GM12878 (cell line): ENCODE results near the gene CXCR6. TPM values are rescaled to one million over a fixed set of nuclear protein-coding genes. Genes with fewer than 3 reads are reported as not detected.

Experiments used
- ATAC-seq: fragments of 200-7000 bp; cut with Tn5 transposase; 3 replicates; pipeline ENCODE4 v1.9.1; 2020; ENCODE audit warnings: mild to moderate bottlenecking, moderate library complexity
- BruUV-seq: library from RNA; stranded (reverse); fragments of 400-500 nt; replicated peaks from 2 replicates; lab custom pipeline; 2021; lab: Mats Ljungman, UMichigan
- CTCF ChIA-PET: fragments of 300-600 bp; sonication (Branson Sonifier 250); formaldehyde crosslinking; extraction: SDS; loops from one replicate; lab custom pipeline; 2021; ENCODE audit warnings: inconsistent platforms; lab: Yijun Ruan, JAX
- POLR2A ChIA-PET: fragments of 350-600 bp; formaldehyde crosslinking; extraction: SDS; loops from one replicate; lab custom pipeline; 2021; ENCODE audit warnings: inconsistent platforms; lab: Charles Lee
- RAD21 ChIA-PET: fragments of 300-600 bp; sonication (Branson Sonifier 250); formaldehyde crosslinking; loops from one replicate; lab custom pipeline; 2023; ENCODE audit warnings: antibody characterized with exemption; ENCODE audit not compliant: unreplicated experiment; lab: Charles Lee
- SMC1A ChIA-PET: fragments of 300-600 bp; sonication (Branson Sonifier 250); formaldehyde crosslinking; loops from one replicate; lab custom pipeline; 2023; ENCODE audit not compliant: unreplicated experiment, uncharacterized antibody; lab: Charles Lee
- DNase-seq: peaks from one replicate; pipeline ENCODE4 v3.0.0-alpha.2; 2011; ENCODE audit warnings: low read depth, low spot score
- FAIRE-seq: peaks from 3 replicates; lab custom pipeline; 2011; peaks lifted over from hg19 to GRCh38; lab: Jason Lieb, UNC
- H2AFZ ChIP-seq: 2 replicates; pipeline ENCODE4 v1.6.0; 2011; ENCODE audit warnings: low read depth, low read length, control low read depth; ENCODE audit not compliant: control insufficient read depth
- H3K27ac ChIP-seq: 2 replicates; pipeline ENCODE4 v1.5.1; 2011; ENCODE audit warnings: control low read depth; ENCODE audit not compliant: control insufficient read depth, insufficient read depth
- H3K27me3 ChIP-seq, 2 experiments: replicated peaks in 1 of 2; 2 replicates each; pipeline versions ENCODE4 v1.6.0 to v1.6.1; 2011; ENCODE audit warnings: low read length in 1 of 2; ENCODE audit not compliant: control insufficient read depth in 2 of 2, insufficient read depth in 2 of 2
- H3K36me3 ChIP-seq, 2 experiments: 2 replicates each; pipeline ENCODE4 v1.5.1; 2011; ENCODE audit warnings: low read length in 1 of 2; ENCODE audit not compliant: control insufficient read depth in 2 of 2, insufficient read depth in 2 of 2
- H3K4me1 ChIP-seq: 2 replicates; pipeline ENCODE4 v1.6.1; 2011; ENCODE audit warnings: mild to moderate bottlenecking, low read length, moderate library complexity, mixed read lengths; ENCODE audit not compliant: control insufficient read depth, insufficient read depth
- H3K4me2 ChIP-seq: 2 replicates; pipeline ENCODE4 v1.6.0; 2011; ENCODE audit warnings: control low read depth; ENCODE audit not compliant: control insufficient read depth, insufficient read depth
- H3K4me3 ChIP-seq: fragments of 200-600 bp; sonication (generic); 2 replicates; pipeline ENCODE4 v1.5.1; 2016
- H3K79me2 ChIP-seq: 2 replicates; pipeline ENCODE4 v1.6.0; 2011; ENCODE audit warnings: low read length; ENCODE audit not compliant: control insufficient read depth, insufficient read depth
- H3K9ac ChIP-seq: 2 replicates; pipeline ENCODE4 v1.8.0; 2011; ENCODE audit warnings: low read length, control low read depth, mixed read lengths; ENCODE audit not compliant: control insufficient read depth, insufficient read depth
- H3K9me3 ChIP-seq: replicated peaks from 3 replicates; pipeline ENCODE4 v1.5.1; 2011; ENCODE audit warnings: mild to moderate bottlenecking, low read length; ENCODE audit not compliant: control insufficient read depth, insufficient read depth
- H4K20me1 ChIP-seq: 2 replicates; pipeline ENCODE4 v1.6.0; 2011; ENCODE audit not compliant: control insufficient read depth, insufficient read depth
- ATF7 ChIP-seq: fragments of 450-650 bp; IDR thresholded peaks from 2 replicates; pipeline ENCODE4 v1.6.1; 2016; ENCODE audit warnings: low read depth, mild to moderate bottlenecking
- BCL3 ChIP-seq: IDR thresholded peaks from 2 replicates; pipeline ENCODE4 v1.6.1; 2011; ENCODE audit warnings: borderline replicate concordance, low read depth, mild to moderate bottlenecking, moderate library complexity, low read length; ENCODE audit not compliant: insufficient read depth, poor library complexity, severe bottlenecking
- CREM ChIP-seq: IDR thresholded peaks from 2 replicates; pipeline ENCODE4 v1.6.1; 2014; ENCODE audit warnings: antibody characterized with exemption, low read depth
- DPF2 ChIP-seq: fragments of 450-650 bp; IDR thresholded peaks from 2 replicates; pipeline ENCODE4 v1.6.1; 2017; ENCODE audit warnings: mild to moderate bottlenecking
- EGR1 ChIP-seq, 2 experiments: IDR thresholded peaks; 1 replicate in 1 of 2; 2 replicates in 1 of 2; pipeline ENCODE4 v1.6.1; 2011 to 2012; ENCODE audit warnings: low read depth in 2 of 2, low read length in 2 of 2, borderline replicate concordance in 1 of 2, mild to moderate bottlenecking in 1 of 2, moderate library complexity in 1 of 2
- EP300 ChIP-seq, 2 experiments: fragments of 150-350 bp in 1 of 2; IDR thresholded peaks; 2 replicates each; pipeline ENCODE4 v1.6.1; 2011 to 2012; ENCODE audit warnings: low read depth in 2 of 2, low read length in 2 of 2, borderline replicate concordance in 1 of 2, improper control_type of control experiment in 1 of 2, inconsistent platforms in 1 of 2; ENCODE audit not compliant: control insufficient read depth in 1 of 2
- ETV6 ChIP-seq, 2 experiments: fragments of 450-650 bp in 1 of 2; IDR thresholded peaks in 1 of 2; conservative IDR thresholded peaks in 1 of 2; 2 replicates each; pipeline ENCODE4 v1.6.1; 2014; ENCODE audit warnings: antibody characterized with exemption in 1 of 2, borderline replicate concordance in 1 of 2, low read depth in 1 of 2, mild to moderate bottlenecking in 1 of 2, moderate library complexity in 1 of 2
- FOXM1 ChIP-seq: IDR thresholded peaks from 2 replicates; pipeline ENCODE4 v1.6.1; 2012; ENCODE audit warnings: low read depth, mild to moderate bottlenecking, inconsistent platforms, low read length, moderate library complexity
- IKZF1 ChIP-seq: fragments of 450-650 bp; conservative IDR thresholded peaks from 2 replicates; pipeline ENCODE4 v1.6.1; 2017; ENCODE audit warnings: antibody characterized with exemption, mild to moderate bottlenecking
- IKZF2 ChIP-seq, 2 experiments: fragments of 450-650 bp; IDR thresholded peaks; 2 replicates each; pipeline ENCODE4 v1.6.1; 2017; ENCODE audit warnings: mild to moderate bottlenecking in 2 of 2, moderate library complexity in 2 of 2
- IRF4 ChIP-seq: IDR thresholded peaks from 2 replicates; pipeline ENCODE4 v1.6.1; 2011; ENCODE audit warnings: low read depth, low read length
- LARP7 ChIP-seq: fragments of 450-650 bp; IDR thresholded peaks from 2 replicates; pipeline ENCODE4 v1.6.1; 2017; ENCODE audit warnings: mild to moderate bottlenecking
- MEF2A ChIP-seq: IDR thresholded peaks from 2 replicates; pipeline ENCODE4 v1.6.1; 2011; ENCODE audit warnings: low read depth, mild to moderate bottlenecking, low read length, moderate library complexity; ENCODE audit not compliant: insufficient read depth
- MEF2B ChIP-seq: fragments of 450-650 bp; IDR thresholded peaks from 2 replicates; pipeline ENCODE4 v1.6.1; 2018; ENCODE audit warnings: mild to moderate bottlenecking, moderate library complexity; ENCODE audit not compliant: partially characterized antibody, poor library complexity, severe bottlenecking
- NFIC ChIP-seq: IDR thresholded peaks from 2 replicates; pipeline ENCODE4 v1.6.1; 2012; ENCODE audit warnings: low read depth, mild to moderate bottlenecking, inconsistent platforms, low read length, moderate library complexity
- POLR2AphosphoS5 ChIP-seq: IDR thresholded peaks from 2 replicates; pipeline ENCODE4 v1.6.1; 2011; ENCODE audit warnings: mild to moderate bottlenecking, low read length, inconsistent platforms
- RUNX3 ChIP-seq: IDR thresholded peaks from 2 replicates; pipeline ENCODE4 v1.6.1; 2012; ENCODE audit warnings: low read length, inconsistent platforms
- ZBTB40 ChIP-seq: fragments of 450-650 bp; IDR thresholded peaks from 2 replicates; pipeline ENCODE4 v1.6.1; 2016; ENCODE audit warnings: mild to moderate bottlenecking, moderate library complexity, borderline replicate concordance
- ZNF217 ChIP-seq: fragments of 450-650 bp; IDR thresholded peaks from 2 replicates; pipeline ENCODE4 v1.6.1; 2017; ENCODE audit warnings: antibody characterized with exemption, mild to moderate bottlenecking
- WGBS: methylation state at CpG from one replicate; pipeline ENCODE4 v1.1.6; 2016; ENCODE audit warnings: low lambda C conversion rate; ENCODE audit not compliant: insufficient replicate concordance, insufficient coverage; ENCODE audit errors: missing lambda C conversion rate; 5-methylcytosine and 5-hydroxymethylcytosine counted together
- in situ Hi-C: fragments of 300-500 bp; cut with MboI; formaldehyde crosslinking; loops from 9 replicates; pipeline ENCODE4 v1.14.3; 2018; ENCODE audit warnings: mixed read lengths
- intact Hi-C: fragments of 100-400 bp; cut with micrococcal nuclease; formaldehyde crosslinking; loops from one replicate; pipeline ENCODE4 v1.14.2; 2022; ENCODE audit not compliant: unreplicated experiment
- polyA plus RNA-seq, 11 experiments: library from polyadenylated mRNA; depleted of rRNA in 4 of 11; unstranded in 6 of 11; stranded (reverse) in 5 of 11; fragments of >200 nt; fragmentation: Nextera tagmentation in 4 of 11; fragmentation: Illumina TruSeq in 1 of 11; extraction: Ambion mirVana in 4 of 11; extraction: Trizol in 1 of 11; gene quantifications; 1 replicate in 1 of 11; 2 replicates in 10 of 11; pipeline versions ENCODE4 v1.2.1 to v1.2.3, GENCODE V29; 2011 to 2016; ENCODE audit warnings: inconsistent platforms in 2 of 11, missing spikeins in 2 of 11, low read depth in 1 of 11
- total RNA-seq, 4 experiments: library from RNA; depleted of rRNA in 3 of 4; stranded (reverse); fragments of >200 nt in 3 of 4; fragmentation: Illumina TruSeq in 1 of 4; extraction: Trizol in 1 of 4; gene quantifications; 2 replicates each; pipeline versions ENCODE4 v1.2.1 to v1.2.3, GENCODE V29; 2013 to 2021

The CXCR6 gene
- total and polyA plus RNA-seq, 10 of the 15 experiments (the other 5 are each of a cell fraction or from before 2014, with no cell fraction given), result 0.04 to 0.20 (median 0.12) TPM; not detected in 5

DNA sequence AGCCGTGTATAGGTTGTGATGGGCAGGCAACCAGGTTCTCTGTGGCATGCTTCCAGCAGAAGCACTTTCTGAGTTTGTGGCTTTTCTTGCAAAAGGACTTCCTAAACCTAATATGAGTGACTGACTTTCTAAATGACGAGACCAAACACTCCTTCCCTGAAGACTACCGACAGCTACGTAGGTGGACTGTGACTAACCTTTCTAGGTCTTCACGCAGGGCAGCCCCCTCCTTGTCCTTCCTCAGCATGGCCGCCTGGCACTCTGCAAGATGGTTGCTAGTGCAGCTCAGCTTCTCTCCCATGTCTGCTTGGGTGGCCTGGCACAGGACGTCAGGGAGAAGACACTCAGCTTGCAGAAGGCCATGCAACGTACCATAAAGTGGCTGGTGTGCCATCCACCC is 20.9 kb downstream of the CXCR6 start:
- POLR2A ChIA-PET, result interaction anchor here (1.0 to 1.9 kb wide), 5 partner anchors 8 to 111 kb away, joined by 3 to 6 read pairs (median 3); no protein-coding TSS in a partner anchor
- intact Hi-C loops (no loop called here), in situ Hi-C loops (no loop called here)
- FAIRE-seq (peak; percentile 83), DNase-seq (peak; percentile 31), ATAC-seq (peak; percentile 75)
- RAD21 ChIA-PET, result interaction anchor here (2.0 to 4.8 kb wide), 3 partner anchors 15 to 113 kb away, joined by 5 to 20 read pairs (median 13); no protein-coding TSS in a partner anchor
- Histone ChIP-seq H3K4me1 (peaks cover 48% of the 10 kb centered on the region), H3K27ac (no peak overlapping the region), H3K4me3 (no peak overlapping the region), H2AFZ (no peak overlapping the region), H4K20me1 (no peaks in the 10 kb centered on the region), H3K27me3 (no peaks in the 10 kb centered on the region), H3K9me3 (no peaks in the 10 kb centered on the region), H3K4me2 (no peak overlapping the region; the same call in 1 of the 2 replicates), H3K36me3 (peaks cover 27 to 32% of the 10 kb centered on the region in 2 experiments), H3K79me2 (no peaks in the 10 kb centered on the region), H3K9ac (no peak overlapping the region)
- 7% methylated on average over 8 of the region's 8 CpGs for WGBS
- CTCF ChIA-PET, result interaction anchor here (1.0 to 8.4 kb wide), 10 partner anchors 10 to 120 kb away, joined by 3 to 90 read pairs (median 4); partner anchors contain the start of genes CXCR6 and FYCO1
- SMC1A ChIA-PET, result interaction anchor here (1.1 to 5.9 kb wide), 11 partner anchors 9 to 449 kb away, joined by 3 to 35 read pairs (median 5); partner anchors contain the start of gene CXCR6
- no TSS peak for BruUV-seq
- TF ChIP-seq IKZF1, result peak; percentile 50; the same call in 1 of the 2 replicates
- TF ChIP-seq CREM, result peak; percentile 87
- TF ChIP-seq ZNF217, result no peak
- TF ChIP-seq EGR1 (IDR thresholded peaks at IDR 0.05; ENCODE audit: borderline replicate concordance in 1 of 2, low read depth in 2 of 2, low read length in 2 of 2), result peak in 1 of 2 experiments; percentile 7; a peak in 1 of 3 replicates
- peak; percentile 73; the same call in 1 of the 2 replicates for TF ChIP-seq NFIC
- peak in 1 of 2 experiments; percentile 33; a peak in 1 of 4 replicates for TF ChIP-seq IKZF2 (IDR thresholded peaks at IDR 0.05)
- peak in 1 of 2 experiments; percentile 26; a peak in 1 of 4 replicates for TF ChIP-seq EP300 (IDR thresholded peaks at IDR 0.05; ENCODE audit: borderline replicate concordance in 1 of 2, control insufficient read depth in 1 of 2, low read depth in 2 of 2, low read length in 2 of 2)
- peak; percentile 90 for TF ChIP-seq RUNX3
- 0 out of 2 replicates have a peak, but pooled peaks have one; percentile 8 for TF ChIP-seq MEF2A
- peak; percentile 52; the same call in 1 of the 2 replicates for TF ChIP-seq FOXM1
- no peak for TF ChIP-seq DPF2
- no peak for TF ChIP-seq MEF2B
- peak; percentile 68; the same call in 1 of the 2 replicates for TF ChIP-seq IRF4
- no peak for TF ChIP-seq POLR2AphosphoS5
- 0 out of 2 replicates have a peak, but pooled peaks have one; percentile 25 for TF ChIP-seq ATF7
- TF ChIP-seq ETV6 (conservative IDR thresholded peaks at IDR 0.05 in 1 of 2, IDR thresholded peaks at IDR 0.05 in 1 of 2; ENCODE audit: borderline replicate concordance in 1 of 2, low read depth in 1 of 2), result peak in 1 of 2 experiments; percentile 92; a peak in 2 of 4 replicates
- no peak for TF ChIP-seq LARP7
- TF ChIP-seq BCL3, result peak; percentile 62
- no peak for TF ChIP-seq ZBTB40
